Sciatic nerve (tissue), 2 donors: Measurements from ENCODE around the gene HS2ST1. TPM values are rescaled to one million over a fixed set of nuclear protein-coding genes. Genes with fewer than 3 reads are reported as not detected.
"Not testable (repeated sequence)": the region's sequence is repeated elsewhere in the genome, so short reads cannot be mapped to it uniquely, and the experiment has no call there.

ENCODE experiments used
- ATAC-seq: fragments of 200-7000 bp; cut with Tn5 transposase; one replicate; pipeline ENCODE4 v1.9.1; 2020; ENCODE audit warnings: mild to moderate bottlenecking, moderate library complexity
- DNase-seq: peaks from one replicate; pipeline ENCODE4 v3.0.0-alpha.2; 2020; ENCODE audit warnings: low spot score
- intact Hi-C: fragments of 100-400 bp; cut with DNase I; formaldehyde crosslinking; loops from one replicate; pipeline ENCODE4 v1.14.2; 2022
- total RNA-seq: library from RNA; stranded (reverse); fragmentation: NEBNext Ultra II Directional; extraction: Animal tissue kit (Norgen Biotek cat#: 25700); gene quantifications from one replicate; pipeline ENCODE4 v1.2.1, GENCODE V29; 2021
- donor health status: DM: no; HTN: no; CAD: no.
- donor health status: DM: no; HTN: no; CAD: no.

HS2ST1 gene
- total RNA-seq, result 22.1 TPM

DNA sequence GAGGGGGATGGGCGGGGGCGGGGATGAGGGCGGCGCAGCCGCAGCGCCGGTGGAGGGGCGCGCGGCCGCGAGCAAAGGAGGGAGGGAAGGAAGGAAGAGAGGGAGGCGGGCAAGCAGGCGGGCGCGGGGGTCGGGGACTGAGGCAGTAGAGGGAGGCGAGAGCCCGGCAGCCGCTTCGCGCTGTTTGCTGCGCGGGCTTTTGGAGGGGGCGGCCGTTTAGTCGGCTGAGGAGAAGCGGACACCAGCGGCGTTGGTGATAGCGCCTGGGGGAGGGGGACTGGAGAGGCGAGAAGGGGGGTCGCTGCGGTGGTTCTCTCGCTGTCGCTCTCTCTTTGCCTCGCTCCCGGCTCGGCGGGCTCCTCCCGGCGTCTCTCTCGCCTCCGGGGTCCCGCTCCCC, at the start of gene HS2ST1:
Gene HS2ST1, plus strand, starts transcription at position 35 of the 397 bp plus-strand sequence.
- intact Hi-C loops, result no loop called here
- DNase-seq (no peak), ATAC-seq (no peak)

DNA sequence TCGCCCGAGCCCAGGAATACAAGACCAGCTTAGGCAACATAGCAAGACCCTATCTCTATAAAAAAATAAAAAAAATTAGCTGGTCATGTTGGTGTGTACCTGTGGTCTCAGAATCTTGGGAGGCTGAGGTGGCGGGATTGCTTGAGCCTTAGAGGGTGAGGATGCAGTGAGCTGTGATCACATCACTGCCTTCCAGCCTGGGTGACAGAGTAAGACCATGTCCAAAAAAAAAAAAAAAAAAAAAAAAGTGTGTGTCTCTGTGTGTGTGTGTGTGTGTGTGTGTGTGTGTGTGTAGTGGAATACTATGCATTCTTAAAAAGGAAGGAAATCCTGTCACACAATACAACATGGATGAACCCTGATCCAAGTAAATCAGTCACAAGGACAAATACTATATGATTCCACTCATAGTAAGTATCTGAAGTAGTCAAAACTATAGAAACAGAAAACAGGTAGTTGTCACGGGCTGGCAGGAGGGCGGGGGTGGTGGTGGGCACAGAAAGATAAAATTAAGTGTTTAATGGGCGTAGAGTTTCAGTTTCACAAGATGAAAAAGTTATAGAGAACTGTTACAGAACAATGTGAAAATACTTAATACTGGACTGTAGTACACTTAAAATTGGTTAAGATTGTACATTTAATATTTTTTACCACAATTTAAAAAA, 48.3 kb upstream of the HS2ST1 start:
- intact Hi-C loops, result no loop called here
- no peak for DNase-seq
- no peak for ATAC-seq

DNA sequence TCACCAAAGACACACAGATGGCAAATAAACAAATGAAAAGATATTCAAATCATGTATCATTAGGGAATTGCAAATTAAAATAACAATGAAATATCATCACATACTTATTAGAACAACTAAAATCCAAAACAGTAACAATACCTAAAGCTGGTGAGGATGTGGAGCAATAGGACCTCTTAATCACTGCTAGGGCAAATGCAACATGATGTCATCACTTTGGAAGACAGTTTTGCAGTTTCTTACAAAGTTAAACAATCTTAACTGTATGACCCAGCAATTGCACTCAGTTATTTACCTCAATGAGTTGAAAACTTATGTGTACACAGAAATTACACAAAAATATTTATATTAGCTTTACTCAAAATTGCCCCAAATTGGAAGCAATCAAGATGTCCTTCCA, 47.8 kb upstream of the HS2ST1 start:
- DNase-seq (no peak), ATAC-seq (no peak)
- intact Hi-C loops, result no loop called here

DNA sequence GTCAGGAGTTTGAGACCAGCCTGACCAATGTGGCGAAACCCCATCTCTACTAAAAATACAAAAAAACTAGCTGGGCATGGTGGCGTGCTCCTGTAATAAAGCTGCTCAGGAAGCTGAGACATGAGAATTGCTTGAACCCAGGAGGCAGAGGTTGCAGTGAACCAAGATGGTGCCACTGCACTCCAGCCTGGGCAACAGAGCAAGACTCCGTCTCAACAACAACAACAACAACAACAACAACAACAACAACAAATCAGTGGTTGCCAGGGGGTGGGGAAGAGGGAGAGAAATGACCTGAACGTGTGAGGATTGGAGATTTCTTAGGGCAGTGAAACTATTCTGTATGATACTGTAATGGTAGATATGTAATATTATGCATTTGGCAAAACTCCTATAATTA, 47.2 kb upstream of the HS2ST1 start:
- ATAC-seq, intact Hi-C loops, DNase-seq: not testable (repeated sequence)

DNA sequence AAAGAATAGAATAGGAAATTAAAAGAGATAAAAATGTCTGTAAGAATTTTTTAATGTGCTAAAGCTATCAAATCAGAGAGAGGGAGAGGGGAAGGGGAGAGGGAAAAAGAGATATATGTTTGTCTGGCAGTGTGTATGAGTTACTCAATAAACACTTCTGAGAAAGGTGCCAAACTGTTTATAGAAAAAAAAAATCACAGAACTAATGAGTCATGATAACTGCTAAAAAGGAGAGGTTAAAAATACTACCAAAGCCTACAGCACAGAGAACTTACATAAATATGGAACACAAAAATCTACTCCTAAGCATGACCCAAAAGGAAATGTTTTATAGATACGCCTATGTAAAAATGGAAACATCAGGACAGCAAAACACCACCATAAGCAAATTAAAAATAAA, 46.0 kb upstream of the HS2ST1 start:
- no peak for DNase-seq
- no peak for ATAC-seq
- intact Hi-C loops, result no loop called here

- no peak for DNase-seq
- intact Hi-C loops, result no loop called here
- ATAC-seq, result no peak
These were observed 43.4 kb upstream of the HS2ST1 start for GRCh38 chr1:86871001-86871400.

GRCh38 chr1:86872086-86872485, 42.3 kb upstream of the HS2ST1 start:
- intact Hi-C loops, result no loop called here
- ATAC-seq (no peak), DNase-seq (no peak)

DNA sequence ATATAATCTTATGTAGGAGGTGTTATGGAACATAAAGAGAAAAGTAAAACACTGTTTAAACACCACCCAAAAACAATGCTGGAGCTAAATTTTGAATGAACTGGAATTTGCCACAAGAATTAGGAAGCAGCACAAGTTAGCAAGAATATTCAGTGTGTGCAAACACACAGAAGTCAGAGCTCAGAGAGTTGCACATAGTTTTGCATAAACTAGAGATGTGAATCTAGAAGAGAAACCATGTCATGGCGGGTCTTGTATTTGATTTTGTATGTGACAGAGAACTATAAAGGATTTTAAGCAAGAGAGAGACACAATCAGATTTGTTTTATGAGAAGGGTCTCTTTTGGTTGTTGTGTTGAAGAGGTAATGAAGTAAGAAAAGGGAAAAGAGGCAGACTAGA, 38.7 kb upstream of the HS2ST1 start:
- ATAC-seq (no peak), DNase-seq (no peak)
- intact Hi-C loops, result no loop called here

- intact Hi-C loops, result loop anchor here (2.0 kb wide), 1 partner anchor 35 kb away; no protein-coding TSS in a partner anchor
- DNase-seq (no peak), ATAC-seq (no peak)
These were observed 26.8 kb upstream of the HS2ST1 start for GRCh38 chr1:86887479-86888162.

GRCh38 chr1:86888327-86888726, 26.1 kb upstream of the HS2ST1 start:
- intact Hi-C loops, result loop anchor here (2.0 kb wide), 1 partner anchor 34 kb away; no protein-coding TSS in a partner anchor
- no peak for ATAC-seq
- DNase-seq, result no peak

DNA sequence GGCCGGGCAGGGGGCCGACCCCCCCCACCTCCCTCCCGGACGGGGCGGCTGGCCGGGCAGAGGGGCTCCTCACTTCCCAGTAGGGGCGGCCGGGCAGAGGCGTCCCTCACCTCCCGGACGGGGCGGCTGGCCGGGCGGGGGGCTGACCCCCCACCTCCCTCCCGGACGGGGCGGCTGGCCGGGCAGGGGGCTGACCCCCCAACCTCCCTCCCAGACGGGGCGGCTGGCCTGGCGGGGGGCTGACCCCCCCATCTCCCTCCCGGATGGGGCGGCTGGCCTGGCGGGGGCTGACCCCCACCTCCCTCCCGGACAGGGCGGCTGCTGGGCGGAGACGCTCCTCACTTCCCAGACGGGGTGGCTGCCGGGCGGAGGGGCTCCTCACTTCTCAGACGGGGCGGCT, 15.0 kb upstream of the HS2ST1 start:
- ATAC-seq, intact Hi-C loops, DNase-seq: not testable (repeated sequence)

DNA sequence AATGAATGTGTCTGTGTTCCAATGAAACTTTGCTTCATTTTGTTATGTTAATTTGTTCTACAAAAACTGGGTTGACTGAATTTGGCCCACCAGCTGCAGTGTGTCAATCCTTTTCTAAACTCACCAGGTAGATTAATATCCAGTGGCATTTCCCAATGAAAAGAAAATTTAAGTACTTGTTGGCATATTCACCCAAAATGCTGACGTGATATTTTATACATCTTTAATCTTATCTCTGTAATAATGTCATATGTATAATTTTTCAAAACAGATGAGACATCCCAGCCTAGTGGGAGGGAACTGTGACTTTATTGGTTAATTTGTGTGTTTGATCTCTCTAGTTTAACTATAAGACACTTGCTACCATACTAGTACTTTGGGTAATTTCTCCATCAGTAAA, 8.6 kb upstream of the HS2ST1 start:
- no peak for ATAC-seq
- no peak for DNase-seq
- intact Hi-C loops, result no loop called here

DNA sequence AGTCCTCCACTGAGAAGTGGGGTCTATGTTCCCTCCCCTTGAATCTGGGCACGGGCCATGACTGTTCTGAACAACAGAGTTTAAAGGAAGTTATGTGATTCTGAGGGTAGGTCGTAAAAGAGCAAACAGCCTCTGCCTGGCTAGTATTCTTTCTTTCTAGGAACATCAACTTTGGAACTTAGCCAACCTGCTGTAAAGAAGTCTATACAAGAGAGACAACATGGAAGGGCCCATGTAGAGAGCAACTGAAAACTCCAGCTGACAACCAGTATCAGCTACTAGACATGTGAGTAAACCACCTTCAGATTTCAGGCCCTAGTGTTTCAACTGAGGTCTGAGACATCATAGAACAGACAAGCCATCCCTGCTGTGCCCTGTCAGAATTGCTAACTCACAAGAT, 8.0 kb upstream of the HS2ST1 start:
- ATAC-seq (no peak), DNase-seq (no peak)
- intact Hi-C loops, result no loop called here

GRCh38 chr1:86912281-86912900, 2.0 kb upstream of the HS2ST1 start:
- ATAC-seq (no peak), DNase-seq (no peak)
- intact Hi-C loops, result no loop called here

GRCh38 chr1:86913399-86913895, 988 bp upstream of the HS2ST1 start:
- intact Hi-C loops, result no loop called here
- DNase-seq (no peak), ATAC-seq (no peak)

DNA sequence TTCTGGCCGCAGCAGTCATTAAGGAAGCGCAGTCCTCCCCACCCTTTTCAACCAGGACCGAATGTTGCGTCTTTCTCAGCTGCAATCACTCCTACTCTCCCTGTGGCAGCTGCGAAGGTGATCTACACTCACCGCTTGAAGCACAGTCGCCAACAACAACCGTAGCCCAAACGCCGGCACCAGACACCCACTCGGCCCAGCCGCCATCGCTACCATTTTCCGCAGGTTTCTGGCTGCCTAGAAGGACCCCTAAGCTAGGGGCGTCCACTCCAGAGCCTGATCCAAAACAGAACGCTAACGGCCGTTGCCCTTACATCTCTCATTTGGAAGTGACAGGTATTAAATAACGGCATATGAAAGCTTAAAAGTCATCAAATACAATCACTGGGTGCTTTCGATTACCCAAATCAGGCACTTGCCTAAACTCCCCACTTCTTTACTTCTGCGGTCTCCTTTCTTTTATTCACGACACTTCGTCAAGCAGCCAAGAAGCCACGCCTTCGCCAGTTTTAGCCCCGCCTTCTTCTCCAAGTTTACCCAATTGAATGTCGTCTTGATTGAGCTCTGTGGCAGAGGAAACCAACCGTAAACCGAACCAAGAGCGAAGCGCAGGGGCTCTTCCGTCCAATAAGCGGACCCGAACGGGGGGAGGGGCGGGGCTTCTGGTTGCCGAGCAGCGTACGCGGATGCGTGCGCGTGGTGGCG, 387 bp upstream of the HS2ST1 start, which contains the start of gene SELENOF:
Gene SELENOF, minus strand, starts transcription at position 231 of the 705 bp plus-strand sequence. Its CDS starts 15 bp downstream, at position 216.
- DNase-seq (peak; percentile 99), ATAC-seq (peak; percentile 98)
- intact Hi-C loops, result no loop called here

- ATAC-seq, result peak; percentile 63
- DNase-seq, result peak; percentile 71
- intact Hi-C loops, result no loop called here
These were observed 732 bp downstream of the HS2ST1 start for GRCh38 chr1:86914998-86915736.

DNA sequence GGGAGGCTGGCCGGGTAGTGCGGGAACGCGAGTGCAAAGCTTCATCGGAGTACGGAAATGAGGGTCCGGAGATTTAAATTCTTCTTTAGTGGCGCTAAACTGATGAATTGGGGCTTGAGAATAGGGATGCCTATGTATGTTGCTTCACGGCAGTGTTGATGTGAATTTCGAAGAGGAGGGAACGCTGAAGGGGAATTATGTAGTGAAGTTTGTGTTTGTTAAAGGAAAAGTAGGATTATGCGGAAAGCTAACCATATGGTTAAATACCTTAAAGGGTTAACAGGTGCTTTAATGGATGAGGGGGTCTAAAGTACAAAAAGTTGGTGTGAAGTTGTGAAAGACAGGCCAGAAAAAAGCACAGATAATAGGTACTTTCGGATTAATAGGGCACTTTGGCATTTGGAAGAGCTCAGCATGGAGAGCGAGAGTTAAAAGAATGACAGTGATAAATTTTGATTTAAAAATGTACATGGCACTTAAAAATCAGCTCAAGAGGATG, 1.4 kb downstream of the HS2ST1 start:
- intact Hi-C loops, result no loop called here
- no peak for ATAC-seq

DNA sequence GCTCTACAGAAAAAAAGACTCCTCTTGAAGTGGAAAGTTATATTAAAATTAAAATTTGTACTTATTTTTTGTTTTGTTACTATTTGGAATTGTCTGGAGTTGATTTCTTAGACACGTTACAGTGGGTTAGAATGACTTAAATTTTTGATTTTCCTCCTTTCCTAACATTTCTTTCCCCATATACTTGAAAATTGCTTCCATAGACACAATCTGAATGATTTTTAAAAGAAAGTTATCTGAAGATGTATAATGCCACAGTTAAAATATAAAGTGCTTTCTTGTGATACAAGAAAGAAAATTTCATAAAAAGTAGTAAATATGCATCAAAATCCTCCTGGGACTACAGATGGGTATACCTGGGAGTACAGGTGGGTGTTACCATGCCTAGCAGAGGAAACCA, 2.3 kb downstream of the HS2ST1 start:
- ATAC-seq (no peak), DNase-seq (no peak)
- intact Hi-C loops, result no loop called here

More for the DNA sequence above, 1.4 kb downstream of the HS2ST1 start:
- no peak for DNase-seq
